NCI-H1436 treated with DMSO at 0.1 percent for 48 hours (cell line): ENCODE measurements around the gene ARHGAP25.

ENCODE experiments used
- DNase-seq: peaks from one replicate; lab custom pipeline; 2025; lab: John Stamatoyannopoulos, UW

The ARHGAP25 gene

GRCh38 chr2:68831686-68832232 lies 97.1 kb downstream of the ARHGAP25 start:
- DNase-seq: no peak

- DNase-seq: no peak
Observed at GRCh38 chr2:68832233-68832869, 97.7 kb downstream of the ARHGAP25 start.

GRCh38 chr2:68833162-68833561 lies 98.6 kb downstream of the ARHGAP25 start:
- no peak for DNase-seq

GRCh38 chr2:68834737-68835376 lies 100.2 kb downstream of the ARHGAP25 start:
- no peak for DNase-seq

GRCh38 chr2:68835621-68836020 lies 101.0 kb downstream of the ARHGAP25 start:
- no peak for DNase-seq

GRCh38 chr2:68837164-68837860 lies 102.7 kb downstream of the ARHGAP25 start:
- no peak for DNase-seq

- no peak for DNase-seq
Observed at GRCh38 chr2:68837861-68838341, 103.3 kb downstream of the ARHGAP25 start.

- DNase-seq: no peak
Observed at GRCh38 chr2:68838641-68839040, 104.0 kb downstream of the ARHGAP25 start.

GRCh38 chr2:68839260-68839833 lies 104.7 kb downstream of the ARHGAP25 start:
- no peak for DNase-seq

- no peak for DNase-seq
Observed at GRCh38 chr2:68845043-68845442, 110.4 kb downstream of the ARHGAP25 start.

- DNase-seq: no peak
Observed at GRCh38 chr2:68846091-68846490, 111.5 kb downstream of the ARHGAP25 start.

- DNase-seq: no peak
Observed at GRCh38 chr2:68847751-68848150, 113.1 kb downstream of the ARHGAP25 start.

GRCh38 chr2:68849579-68850030 lies 115.0 kb downstream of the ARHGAP25 start:
- no peak for DNase-seq

- DNase-seq: no peak
Observed at GRCh38 chr2:68850524-68850923, 115.9 kb downstream of the ARHGAP25 start.

GRCh38 chr2:68853035-68853434 lies 118.4 kb downstream of the ARHGAP25 start:
- no peak for DNase-seq

GRCh38 chr2:68853915-68854314 lies 119.3 kb downstream of the ARHGAP25 start:
- no peak for DNase-seq

- no peak for DNase-seq
Observed at GRCh38 chr2:68854476-68854875, 119.9 kb downstream of the ARHGAP25 start.

- DNase-seq: no peak
Observed at GRCh38 chr2:68855550-68855949, 120.9 kb downstream of the ARHGAP25 start.

- DNase-seq: no peak
Observed at GRCh38 chr2:68857202-68857845, 122.7 kb downstream of the ARHGAP25 start.

- no peak for DNase-seq
Observed at GRCh38 chr2:68857855-68858456, 123.3 kb downstream of the ARHGAP25 start.

GRCh38 chr2:68860111-68860510 lies 125.5 kb downstream of the ARHGAP25 start:
- no peak for DNase-seq
